VCaP (cell line): ENCODE results near the gene EFCAB8.

Experiments used
- H3K27ac ChIP-seq: fragments of 450-650 bp; 2 replicates; pipeline ENCODE4 v1.5.1; 2017
- CTCF ChIP-seq: fragments of 450-650 bp; conservative IDR thresholded peaks from 2 replicates; pipeline ENCODE4 v1.5.1; 2017; ENCODE audit warnings: mild to moderate bottlenecking, moderate library complexity

Gene EFCAB8

GRCh38 chr20:32889281-32889680, 30.6 kb downstream of the EFCAB8 start:
- H3K27ac ChIP-seq = no peak overlapping the region
- TF ChIP-seq CTCF = no peak

- TF ChIP-seq CTCF = no peak
Observed at GRCh38 chr20:32891491-32891890, 32.8 kb downstream of the EFCAB8 start.

GRCh38 chr20:32891926-32892660, 33.4 kb downstream of the EFCAB8 start:
- no peak for TF ChIP-seq CTCF
- H3K27ac ChIP-seq = no peak overlapping the region

More at GRCh38 chr20:32891491-32891890, 32.8 kb downstream of the EFCAB8 start:
- H3K27ac ChIP-seq = no peak overlapping the region

- no peak overlapping the region for H3K27ac ChIP-seq
- TF ChIP-seq CTCF = no peak
Observed at GRCh38 chr20:32893263-32894025, 34.7 kb downstream of the EFCAB8 start.

- H3K27ac ChIP-seq = no peak overlapping the region
- peak; percentile 23; the same call in 1 of the 2 replicates for TF ChIP-seq CTCF
Observed at GRCh38 chr20:32894026-32894483, 35.3 kb downstream of the EFCAB8 start.

GRCh38 chr20:32894711-32895355, 36.1 kb downstream of the EFCAB8 start:
- no peak overlapping the region for H3K27ac ChIP-seq
- TF ChIP-seq CTCF = no peak
